HUES48 (cell line): ENCODE results near the gene MALAT1.
"Not testable (repeated sequence)": the region's sequence is repeated elsewhere in the genome, so short reads cannot be mapped to it uniquely, and the experiment has no call there.

Experiments
- H3K27ac ChIP-seq: one replicate; pipeline ENCODE4 v1.7.0; 2013; ENCODE audit warnings: low read depth, low read length, inconsistent platforms
- H3K27me3 ChIP-seq: 2 replicates; pipeline ENCODE4 v1.6.1; 2013; ENCODE audit warnings: mild to moderate bottlenecking, low read length; ENCODE audit not compliant: control insufficient read depth, insufficient read depth
- H3K36me3 ChIP-seq: 2 replicates; pipeline ENCODE4 v1.6.1; 2013; ENCODE audit warnings: low read length; ENCODE audit not compliant: control insufficient read depth, insufficient read depth
- H3K4me1 ChIP-seq: 2 replicates; pipeline ENCODE4 v1.6.1; 2013; ENCODE audit warnings: mild to moderate bottlenecking, low read length; ENCODE audit not compliant: control insufficient read depth, insufficient read depth
- H3K4me3 ChIP-seq: 2 replicates; pipeline ENCODE4 v1.5.1; 2013; ENCODE audit warnings: mild to moderate bottlenecking, low read depth, low read length
- H3K9ac ChIP-seq: 2 replicates; pipeline ENCODE4 v1.6.1; 2013; ENCODE audit warnings: mild to moderate bottlenecking, low read depth, low read length, moderate library complexity
- H3K9me3 ChIP-seq: 2 replicates; pipeline ENCODE4 v1.6.1; 2013; ENCODE audit warnings: low read length; ENCODE audit not compliant: control insufficient read depth, insufficient read depth

MALAT1 gene

DNA sequence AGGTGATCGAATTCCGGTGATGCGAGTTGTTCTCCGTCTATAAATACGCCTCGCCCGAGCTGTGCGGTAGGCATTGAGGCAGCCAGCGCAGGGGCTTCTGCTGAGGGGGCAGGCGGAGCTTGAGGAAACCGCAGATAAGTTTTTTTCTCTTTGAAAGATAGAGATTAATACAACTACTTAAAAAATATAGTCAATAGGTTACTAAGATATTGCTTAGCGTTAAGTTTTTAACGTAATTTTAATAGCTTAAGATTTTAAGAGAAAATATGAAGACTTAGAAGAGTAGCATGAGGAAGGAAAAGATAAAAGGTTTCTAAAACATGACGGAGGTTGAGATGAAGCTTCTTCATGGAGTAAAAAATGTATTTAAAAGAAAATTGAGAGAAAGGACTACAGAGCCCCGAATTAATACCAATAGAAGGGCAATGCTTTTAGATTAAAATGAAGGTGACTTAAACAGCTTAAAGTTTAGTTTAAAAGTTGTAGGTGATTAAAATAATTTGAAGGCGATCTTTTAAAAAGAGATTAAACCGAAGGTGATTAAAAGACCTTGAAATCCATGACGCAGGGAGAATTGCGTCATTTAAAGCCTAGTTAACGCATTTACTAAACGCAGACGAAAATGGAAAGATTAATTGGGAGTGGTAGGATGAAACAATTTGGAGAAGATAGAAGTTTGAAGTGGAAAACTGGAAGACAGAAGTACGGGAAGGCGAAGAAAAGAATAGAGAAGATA is at the start of gene MALAT1:
Gene MALAT1 (plus strand): TSS at position 69 of the 736 bp plus-strand sequence.
- H3K27ac ChIP-seq: peak within 1 kb of the TSS; percentile 99
- peak within 1 kb of the TSS; percentile 92 for H3K4me3 ChIP-seq
- peak within 1 kb of the TSS; percentile 99 for H3K9ac ChIP-seq
- no peaks in the 10 kb centered on the region for H3K27me3 ChIP-seq
- peaks cover 18% of the 10 kb centered on the region for H3K4me1 ChIP-seq
- H3K9me3 ChIP-seq: no peaks in the 10 kb centered on the region
- H3K36me3 ChIP-seq: peaks cover 43% of the 10 kb centered on the region

DNA sequence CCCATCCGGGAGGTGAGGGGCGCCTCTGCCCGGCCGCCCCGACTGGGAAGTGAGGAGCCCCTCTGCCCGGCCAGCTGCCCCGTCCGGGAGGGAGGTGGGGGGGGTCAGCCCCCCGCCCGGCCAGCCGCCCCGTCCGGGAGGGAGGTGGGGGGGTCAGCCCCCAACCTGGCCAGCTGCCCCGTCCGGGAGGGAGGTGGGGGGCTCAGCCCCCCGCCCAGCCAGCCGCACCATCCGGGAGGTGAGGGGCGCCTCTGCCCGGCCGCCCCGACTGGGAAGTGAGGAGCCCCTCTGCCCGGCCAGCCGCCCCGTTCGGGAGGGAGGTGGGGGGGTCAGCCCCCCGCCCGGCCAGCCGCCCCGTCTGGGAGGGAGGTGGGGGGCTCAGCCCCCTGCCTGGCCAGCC is 47.5 kb upstream of the MALAT1 start:
- not testable (repeated sequence) for H3K9me3 ChIP-seq, H3K4me1 ChIP-seq, H3K4me3 ChIP-seq, H3K36me3 ChIP-seq, H3K27ac ChIP-seq, H3K9ac ChIP-seq
- peaks cover 22% of the 10 kb centered on the region for H3K27me3 ChIP-seq

DNA sequence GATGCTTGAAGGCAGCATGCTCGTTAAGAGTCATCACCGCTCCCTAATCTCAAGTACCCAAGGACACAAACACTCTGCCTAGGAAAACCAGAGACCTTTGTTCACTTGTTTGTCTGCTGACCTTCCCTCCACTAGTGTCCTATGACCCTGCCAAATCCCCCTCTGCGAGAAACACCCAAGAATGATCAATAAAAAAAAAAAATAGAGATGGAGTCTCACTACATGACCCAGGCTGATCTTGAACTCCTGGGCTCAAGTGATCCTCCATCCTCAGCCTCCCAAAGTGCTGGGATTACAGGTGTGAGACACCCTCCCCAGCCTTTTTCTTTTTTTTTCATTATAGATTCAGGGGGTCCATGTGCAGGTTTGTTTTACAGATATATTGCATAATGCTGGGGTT is 46.6 kb upstream of the MALAT1 start:
- not testable (repeated sequence) for H3K27ac ChIP-seq, H3K4me3 ChIP-seq, H3K9me3 ChIP-seq, H3K4me1 ChIP-seq, H3K36me3 ChIP-seq, H3K9ac ChIP-seq
- H3K27me3 ChIP-seq: peaks cover 31% of the 10 kb centered on the region

DNA sequence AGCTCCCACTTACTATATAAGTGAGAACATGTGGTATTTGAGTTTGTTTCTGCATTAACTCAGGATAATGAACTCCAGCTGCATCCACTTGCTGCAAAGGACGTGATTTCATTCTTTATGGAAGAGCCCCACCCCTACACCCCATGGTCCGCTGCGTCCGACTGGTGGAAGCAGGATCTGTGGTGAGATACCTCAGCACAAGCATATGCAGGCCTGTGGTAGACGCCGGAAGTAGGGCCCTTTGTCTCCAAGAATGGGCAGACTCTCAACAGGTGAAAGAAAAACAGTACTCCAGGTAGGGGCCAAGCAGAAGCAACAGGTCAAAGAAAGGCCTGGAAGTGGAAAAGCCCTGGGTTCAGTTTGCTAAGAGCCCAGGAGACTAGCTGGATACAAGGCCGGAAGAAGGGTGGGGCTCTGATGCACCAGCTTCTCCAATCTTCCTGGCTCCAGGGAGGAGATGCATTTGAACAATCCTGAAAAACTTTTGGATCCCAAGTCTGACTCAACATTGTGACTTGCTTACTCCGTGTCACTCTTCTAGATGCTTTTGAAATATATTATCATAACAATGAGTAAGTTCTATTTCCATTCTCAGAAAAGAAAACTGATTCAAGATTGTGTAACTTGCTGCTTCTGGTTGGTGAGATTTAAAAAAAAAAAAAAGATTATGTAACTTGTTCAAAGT is 45.9 kb upstream of the MALAT1 start:
- Histone ChIP-seq H3K27ac (no peak overlapping the region), H3K27me3 (peaks cover 38% of the 10 kb centered on the region), H3K4me1 (peaks cover 3% of the 10 kb centered on the region; the same call in 1 of the 2 replicates), H3K9me3 (no peaks in the 10 kb centered on the region), H3K9ac (no peak overlapping the region), H3K4me3 (no peak overlapping the region), H3K36me3 (no peaks in the 10 kb centered on the region)

DNA sequence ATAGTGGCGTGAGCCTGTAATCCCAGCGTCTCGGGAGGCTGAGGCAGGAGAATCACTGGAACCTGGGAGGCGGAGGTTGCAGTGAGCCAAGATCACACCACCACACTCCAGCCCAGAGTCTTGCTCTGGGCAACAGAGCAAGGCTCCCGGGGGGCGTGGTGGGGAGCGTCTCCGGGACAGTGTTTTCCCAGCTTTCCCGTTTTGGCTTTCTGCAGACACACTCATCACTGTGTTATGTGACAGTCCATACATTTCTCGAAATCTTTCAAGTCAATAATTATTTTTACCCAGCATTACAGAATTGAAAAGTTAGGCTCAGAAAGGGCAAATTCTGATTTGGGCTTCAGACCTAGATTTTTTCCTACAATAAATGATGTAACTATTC is 44.5 kb upstream of the MALAT1 start:
- Histone ChIP-seq H3K27me3 (peaks cover 52% of the 10 kb centered on the region), H3K4me1 (peaks cover 4% of the 10 kb centered on the region; the same call in 1 of the 2 replicates), H3K9ac (no peak overlapping the region), H3K9me3 (no peaks in the 10 kb centered on the region), H3K4me3 (no peak overlapping the region; the same call in 1 of the 2 replicates), H3K27ac (no peak overlapping the region), H3K36me3 (no peaks in the 10 kb centered on the region)

DNA sequence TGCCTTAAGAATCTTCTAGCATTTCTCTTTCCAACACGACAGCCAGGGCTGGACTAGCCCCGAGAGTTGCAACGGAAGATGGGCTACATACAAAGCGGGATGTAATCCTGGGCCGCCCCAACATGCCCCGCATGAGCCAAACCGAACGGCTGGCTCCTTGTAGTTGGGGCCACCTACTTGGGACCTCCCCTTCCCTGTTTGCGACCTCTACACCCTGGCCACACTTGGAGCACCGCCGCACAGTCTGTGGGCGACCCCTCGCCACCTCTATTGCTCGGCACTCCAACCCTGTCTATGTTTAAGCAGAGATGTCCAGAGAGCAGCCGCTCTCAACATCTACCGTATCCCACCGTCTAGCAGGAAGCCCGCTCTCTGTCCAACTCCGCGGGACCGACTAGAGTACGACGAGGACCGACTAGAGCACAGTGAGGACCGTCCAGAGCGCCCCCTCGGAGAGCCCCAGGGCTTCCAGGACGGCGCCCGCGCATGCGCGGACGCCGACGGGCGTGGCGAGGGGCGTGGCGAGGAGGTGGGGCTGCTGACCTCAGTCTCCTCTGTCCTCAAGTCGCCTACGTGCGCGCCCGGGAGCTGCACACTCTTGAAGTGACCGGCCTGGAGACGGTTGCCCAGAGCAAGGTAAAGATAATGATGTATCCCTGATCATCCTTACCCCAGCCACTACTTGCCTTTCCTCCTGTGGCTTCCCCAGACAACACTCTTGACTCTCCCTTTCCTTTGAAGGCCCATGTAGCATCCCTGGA is 44.0 kb upstream of the MALAT1 start:
- peaks cover 6% of the 10 kb centered on the region; the same call in 1 of the 2 replicates for H3K4me1 ChIP-seq
- H3K4me3 ChIP-seq: peak overlapping the region; percentile 49
- H3K9me3 ChIP-seq: no peaks in the 10 kb centered on the region
- no peak overlapping the region for H3K27ac ChIP-seq
- H3K27me3 ChIP-seq: peaks cover 55% of the 10 kb centered on the region
- no peak overlapping the region for H3K9ac ChIP-seq
- no peaks in the 10 kb centered on the region for H3K36me3 ChIP-seq

DNA sequence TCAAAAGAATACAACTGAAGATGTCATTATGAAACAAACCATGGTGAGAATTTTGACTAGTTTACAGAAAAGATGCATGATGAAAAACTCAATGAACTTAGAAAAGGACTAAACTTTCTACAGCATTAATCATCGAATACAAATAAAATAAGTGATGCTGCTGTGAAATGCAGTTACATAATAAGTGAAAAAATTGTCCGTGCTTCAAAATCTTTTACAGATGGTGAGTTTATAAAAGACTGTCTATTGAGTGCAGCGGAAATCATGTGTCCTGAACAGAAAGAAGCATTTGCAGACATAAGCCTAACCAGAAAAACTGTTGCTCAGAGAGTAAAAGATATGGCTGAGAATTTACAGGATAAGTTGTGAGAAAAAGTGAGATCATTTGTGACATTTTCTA is 42.4 kb upstream of the MALAT1 start:
- Histone ChIP-seq H3K27me3 (peaks cover 71% of the 10 kb centered on the region), H3K9me3 (no peaks in the 10 kb centered on the region), H3K4me3 (no peak overlapping the region), H3K4me1 (peaks cover 6% of the 10 kb centered on the region; the same call in 1 of the 2 replicates), H3K36me3 (no peaks in the 10 kb centered on the region), H3K9ac (no peak overlapping the region), H3K27ac (no peak overlapping the region)

DNA sequence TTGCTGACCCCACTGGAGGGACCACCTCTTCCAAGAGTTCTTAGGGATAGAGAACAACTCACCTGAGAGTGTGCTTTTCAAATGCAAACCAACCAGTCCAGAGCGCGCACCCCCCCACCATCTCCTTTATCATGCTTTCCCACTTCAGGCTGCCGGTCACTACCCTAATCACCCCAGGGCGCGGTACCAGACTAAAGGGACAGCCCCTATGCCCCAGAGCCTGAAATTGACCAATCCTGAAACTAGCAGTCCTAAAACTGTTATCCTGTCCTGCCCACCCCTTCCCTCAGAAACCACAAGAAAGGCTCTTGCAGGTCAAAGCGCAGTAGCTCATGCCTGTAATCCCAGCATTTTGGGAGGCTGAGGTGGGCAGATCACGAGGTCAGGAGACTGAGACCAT is 39.3 kb upstream of the MALAT1 start:
- Histone ChIP-seq H3K27ac (no peak overlapping the region), H3K36me3 (no peaks in the 10 kb centered on the region), H3K9me3 (no peaks in the 10 kb centered on the region), H3K9ac (no peak overlapping the region), H3K27me3 (peaks cover 69% of the 10 kb centered on the region), H3K4me1 (peaks cover 6% of the 10 kb centered on the region; the same call in 1 of the 2 replicates), H3K4me3 (no peak overlapping the region)

DNA sequence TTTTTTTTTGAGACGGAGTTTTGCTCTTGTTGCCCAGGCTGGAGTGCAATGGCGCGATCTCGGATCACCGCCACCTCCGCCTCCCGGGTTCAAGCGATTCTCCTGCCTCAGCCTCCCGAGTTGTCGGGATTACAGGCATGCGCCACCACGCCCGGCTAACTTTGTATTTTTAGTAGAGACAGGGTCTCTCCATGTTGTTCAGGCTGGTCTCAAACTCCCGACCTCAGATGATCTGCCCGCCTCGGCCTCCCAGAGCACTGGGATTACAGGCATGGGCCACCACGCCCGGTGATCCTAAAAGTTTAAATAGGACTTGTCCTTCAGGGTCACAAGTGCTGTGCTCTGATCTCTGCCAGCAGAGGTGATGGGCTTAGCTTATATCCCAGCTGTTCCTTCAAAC is 33.4 kb upstream of the MALAT1 start:
- H3K36me3 ChIP-seq, H3K4me3 ChIP-seq, H3K9me3 ChIP-seq, H3K4me1 ChIP-seq, H3K27ac ChIP-seq, H3K9ac ChIP-seq: not testable (repeated sequence)
- H3K27me3 ChIP-seq: peaks cover 25% of the 10 kb centered on the region

DNA sequence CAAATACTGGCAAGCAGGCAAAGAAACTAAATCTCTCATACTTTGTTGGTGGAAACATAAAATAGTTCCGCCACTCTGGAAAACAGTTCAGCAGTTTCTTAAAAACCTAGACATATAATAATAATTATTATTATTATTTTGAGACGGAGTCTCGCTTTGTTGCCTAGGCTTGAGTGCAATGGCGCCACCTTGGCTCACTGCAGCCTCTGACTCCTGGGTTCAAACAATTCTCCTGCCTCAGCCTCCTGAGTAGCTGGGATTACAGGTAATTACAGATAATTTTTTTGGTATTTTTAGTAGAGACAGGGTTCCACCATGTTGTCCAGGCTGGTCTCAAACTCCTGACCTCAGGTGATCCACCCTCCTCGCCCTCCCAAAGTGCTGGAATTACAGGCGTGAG is 31.5 kb upstream of the MALAT1 start:
- H3K4me1 ChIP-seq, H3K36me3 ChIP-seq, H3K27ac ChIP-seq, H3K9ac ChIP-seq, H3K4me3 ChIP-seq, H3K9me3 ChIP-seq, H3K27me3 ChIP-seq: not testable (repeated sequence)

DNA sequence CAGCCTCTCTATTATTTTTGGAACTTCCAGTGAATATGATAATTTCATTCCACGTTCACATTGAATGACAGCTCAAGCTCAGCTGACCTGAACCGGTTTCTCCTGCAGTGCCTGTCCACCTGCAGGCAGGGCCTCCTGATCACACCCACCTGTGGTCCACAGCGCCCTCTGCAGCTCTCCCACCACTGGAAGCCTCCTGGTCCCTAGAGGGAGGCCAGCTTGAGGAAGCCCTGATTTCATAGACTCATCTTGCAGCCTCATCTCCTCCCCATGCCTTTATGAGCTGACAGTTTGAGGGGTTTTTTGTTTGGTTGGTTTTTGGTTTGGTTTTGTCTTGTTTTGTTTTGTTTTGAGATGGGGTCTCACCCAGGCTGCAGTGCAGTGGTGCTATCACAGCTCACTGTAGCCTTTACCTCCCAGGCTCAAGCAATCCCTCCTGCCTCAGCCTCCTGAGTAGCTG is 29.9 kb upstream of the MALAT1 start:
- no peaks in the 10 kb centered on the region for H3K9me3 ChIP-seq
- H3K4me3 ChIP-seq: no peak overlapping the region
- no peaks in the 10 kb centered on the region for H3K4me1 ChIP-seq
- H3K36me3 ChIP-seq: no peaks in the 10 kb centered on the region
- peaks cover 10% of the 10 kb centered on the region for H3K27me3 ChIP-seq
- H3K27ac ChIP-seq: no peak overlapping the region
- H3K9ac ChIP-seq: no peak overlapping the region
